ENCODE data around the gene PKDREJ. TPM values are rescaled to one million over a fixed set of nuclear protein-coding genes. Genes with fewer than 3 reads are reported as not detected.

PKDREJ gene
- total RNA-seq, 2 experiments from 2014 or later: not detected

- CTCF ChIA-PET: interaction anchor here (1.1 kb wide), 1 partner anchor 129 kb away, joined by 3 read pairs; no protein-coding TSS in a partner anchor
- POLR2A ChIA-PET: no interaction called here
These were observed 17.6 kb downstream of the PKDREJ start for GRCh38 chr22:46245511-46245910.

- CTCF ChIA-PET: interaction anchor here (1.1 kb wide), 1 partner anchor 128 kb away, joined by 3 read pairs; no protein-coding TSS in a partner anchor
These were observed 18.4 kb downstream of the PKDREJ start for GRCh38 chr22:46244771-46245170.

GRCh38 chr22:46242076-46242475, 21.1 kb downstream of the PKDREJ start:
- CTCF ChIA-PET: interaction anchor here (1.3 kb wide), 1 partner anchor 229 kb away, joined by 4 read pairs; no protein-coding TSS in a partner anchor
- POLR2A ChIA-PET: no interaction called here

More at GRCh38 chr22:46244771-46245170, 18.4 kb downstream of the PKDREJ start:
- POLR2A ChIA-PET: no interaction called here

- ChIA-PET CTCF (interaction anchor here (1.3 kb wide), 1 partner anchor 228 kb away, joined by 4 read pairs; no protein-coding TSS in a partner anchor), POLR2A (no interaction called here)
These were observed 21.6 kb downstream of the PKDREJ start for GRCh38 chr22:46241396-46242007.

DNA sequence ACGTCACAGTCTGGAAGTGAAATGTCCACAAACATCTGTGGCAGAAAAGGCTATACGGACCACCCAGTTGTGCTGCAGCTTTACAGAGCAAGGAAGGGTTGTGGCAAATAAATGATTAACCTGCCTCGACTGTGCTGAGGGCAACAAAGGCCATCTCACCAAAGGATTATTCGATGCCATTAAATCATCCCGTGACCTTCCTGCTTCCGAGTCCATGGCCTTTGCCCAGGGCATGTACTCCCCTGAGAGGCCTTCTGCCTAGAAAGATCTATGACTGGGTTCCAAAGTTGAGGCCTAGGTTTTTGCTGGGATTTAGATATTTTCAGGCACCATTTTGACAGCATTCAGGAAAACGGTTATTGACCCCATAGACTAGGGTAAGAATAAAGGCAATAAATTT, 22.2 kb downstream of the PKDREJ start:
- CTCF ChIA-PET: interaction anchor here (1.3 kb wide), 1 partner anchor 228 kb away, joined by 4 read pairs; no protein-coding TSS in a partner anchor
- POLR2A ChIA-PET: no interaction called here

GRCh38 chr22:46240506-46240905, 22.6 kb downstream of the PKDREJ start:
- ChIA-PET POLR2A (interaction anchor here (1.1 kb wide), 1 partner anchor 10 kb away, joined by 3 read pairs; the partner anchor contains the start of gene CDPF1), CTCF (no interaction called here)

- ChIA-PET POLR2A (interaction anchor here (1.1 kb wide), 1 partner anchor 10 kb away, joined by 3 read pairs; the partner anchor contains the start of gene CDPF1), CTCF (no interaction called here)
These were observed 23.1 kb downstream of the PKDREJ start for GRCh38 chr22:46240073-46240472.

DNA sequence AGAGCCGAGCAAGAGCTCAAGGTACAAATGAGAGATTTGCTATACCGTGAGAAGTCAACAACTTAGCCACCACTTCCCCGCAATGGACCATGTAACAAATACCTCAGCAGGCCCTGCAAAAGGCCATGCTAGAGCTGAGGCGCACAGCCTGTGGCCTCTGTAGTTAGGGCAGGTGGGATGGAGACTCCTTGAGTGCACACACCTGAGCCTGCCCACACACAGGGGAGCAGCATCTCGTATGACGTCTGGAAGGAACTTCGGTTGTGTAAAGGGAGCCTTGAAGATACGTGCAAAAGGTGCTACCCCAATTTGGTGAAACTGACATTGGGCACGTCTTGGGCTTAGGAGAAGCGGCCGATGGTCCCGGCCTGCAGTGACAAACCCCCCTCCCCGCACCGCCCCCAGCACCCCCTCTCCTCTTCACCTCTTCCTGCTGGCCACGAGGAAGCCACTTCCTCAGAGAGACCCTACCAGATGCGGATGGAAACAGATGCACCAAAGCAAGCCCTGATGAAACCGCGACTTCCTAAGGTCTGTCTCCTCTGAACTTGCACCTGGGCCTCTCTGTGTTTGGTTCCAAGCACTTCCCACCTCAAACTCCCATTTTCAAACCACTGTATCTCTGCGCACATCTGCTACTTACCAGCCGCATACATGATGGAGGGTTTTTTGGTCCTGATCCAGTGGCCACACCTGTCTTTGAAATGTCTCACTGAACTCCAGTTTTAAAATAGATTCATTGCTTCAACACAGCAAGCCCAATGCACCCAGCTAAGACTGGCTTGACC, 23.7 kb downstream of the PKDREJ start:
- ChIA-PET CTCF (no interaction called here), POLR2A (interaction anchor here (1.1 kb wide), 1 partner anchor 11 kb away, joined by 3 read pairs; the partner anchor contains the start of gene CDPF1)

DNA sequence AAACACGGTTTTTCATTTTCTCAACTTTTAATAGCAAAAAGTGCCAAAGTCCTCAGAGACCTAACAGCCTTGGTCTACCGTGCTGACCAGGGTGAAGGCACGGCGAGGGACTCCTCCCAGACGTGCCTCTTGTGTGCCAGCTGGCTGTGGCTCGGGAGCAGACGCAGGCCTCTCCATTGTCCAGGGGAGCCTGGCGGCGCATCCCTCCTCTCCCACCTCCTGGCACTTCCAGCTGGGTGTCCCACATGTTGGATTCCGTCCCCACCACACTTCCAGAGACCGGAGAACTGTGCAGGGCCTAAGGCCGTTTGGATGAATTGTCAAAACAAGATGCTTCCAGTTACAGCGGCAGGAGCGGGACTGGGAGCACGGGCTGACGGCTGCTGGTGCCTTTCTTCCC, 24.6 kb downstream of the PKDREJ start:
- CTCF ChIA-PET: no interaction called here
- POLR2A ChIA-PET: no interaction called here

DNA sequence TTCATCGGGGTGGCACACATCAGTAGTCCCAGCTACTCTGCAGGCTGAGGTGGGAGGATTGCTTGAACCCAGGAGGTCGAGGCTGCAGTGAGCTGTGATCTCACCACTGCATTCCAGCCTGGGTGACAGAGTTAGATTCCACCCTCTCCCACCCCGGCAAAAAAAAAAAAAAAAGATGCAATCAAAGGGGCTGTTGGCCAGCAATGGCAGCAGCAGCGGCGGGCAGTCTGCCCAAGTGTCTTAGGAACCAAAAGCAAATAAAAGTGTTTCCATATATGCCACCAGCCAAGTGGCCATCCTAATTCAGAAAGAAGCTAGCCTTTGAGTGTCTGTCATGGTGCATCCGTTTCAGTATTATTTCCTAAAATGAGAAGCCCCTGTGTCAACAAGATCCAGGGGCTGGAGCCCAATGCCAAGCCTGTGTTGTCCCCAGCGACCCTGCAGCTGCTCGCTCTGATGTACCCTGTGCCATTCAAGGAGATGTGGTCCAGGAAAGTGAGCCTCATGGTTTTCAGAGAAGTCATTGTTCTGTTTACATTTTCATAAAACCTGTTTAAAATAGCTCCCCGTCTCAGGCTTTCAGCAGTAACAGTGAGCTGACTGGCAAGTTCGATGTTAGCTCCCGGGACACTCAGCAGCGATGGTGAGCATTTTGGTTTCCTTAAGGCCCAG, 25.6 kb downstream of the PKDREJ start:
- ChIA-PET POLR2A (no interaction called here), CTCF (interaction anchor here (0.7 kb wide), 1 partner anchor 64 kb away, joined by 6 read pairs; no protein-coding TSS in a partner anchor)

DNA sequence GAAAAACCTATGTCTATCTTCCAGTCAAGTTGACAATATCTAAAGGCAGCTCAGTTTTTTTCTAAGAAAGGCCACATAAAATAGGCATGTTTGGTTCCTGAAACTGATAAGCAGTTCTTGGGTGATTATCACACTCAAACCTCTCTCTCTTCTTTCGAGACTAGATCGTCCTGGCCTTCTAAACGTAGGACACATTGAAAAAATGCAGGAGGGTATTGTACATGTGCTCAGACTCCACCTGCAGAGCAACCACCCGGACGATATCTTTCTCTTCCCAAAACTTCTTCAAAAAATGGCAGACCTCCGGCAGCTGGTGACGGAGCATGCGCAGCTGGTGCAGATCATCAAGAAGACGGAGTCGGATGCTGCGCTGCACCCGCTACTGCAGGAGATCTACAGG, 28.2 kb downstream of the PKDREJ start:
- ChIA-PET POLR2A (no interaction called here), CTCF (no interaction called here)

DNA sequence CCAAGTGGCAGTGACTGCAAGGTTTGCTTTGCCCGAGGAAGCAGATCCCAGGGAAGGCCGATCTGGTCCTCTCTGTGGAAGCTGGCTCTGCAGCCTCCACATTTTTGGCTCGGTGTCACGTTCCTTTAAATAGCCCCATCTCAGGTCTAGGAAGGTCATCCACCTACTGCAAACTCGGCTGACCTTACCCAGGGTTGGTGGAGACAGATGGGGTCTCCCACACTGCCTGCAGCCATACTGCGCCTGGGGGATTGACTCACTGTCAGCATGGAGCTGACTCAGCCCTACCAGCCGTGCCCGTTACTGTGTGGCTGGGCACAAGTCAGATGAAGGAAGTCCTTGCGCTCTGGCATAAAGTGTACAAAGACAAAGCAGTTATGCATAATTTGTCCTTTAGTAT, 29.9 kb downstream of the PKDREJ start:
- ChIA-PET CTCF (no interaction called here), POLR2A (no interaction called here)

DNA sequence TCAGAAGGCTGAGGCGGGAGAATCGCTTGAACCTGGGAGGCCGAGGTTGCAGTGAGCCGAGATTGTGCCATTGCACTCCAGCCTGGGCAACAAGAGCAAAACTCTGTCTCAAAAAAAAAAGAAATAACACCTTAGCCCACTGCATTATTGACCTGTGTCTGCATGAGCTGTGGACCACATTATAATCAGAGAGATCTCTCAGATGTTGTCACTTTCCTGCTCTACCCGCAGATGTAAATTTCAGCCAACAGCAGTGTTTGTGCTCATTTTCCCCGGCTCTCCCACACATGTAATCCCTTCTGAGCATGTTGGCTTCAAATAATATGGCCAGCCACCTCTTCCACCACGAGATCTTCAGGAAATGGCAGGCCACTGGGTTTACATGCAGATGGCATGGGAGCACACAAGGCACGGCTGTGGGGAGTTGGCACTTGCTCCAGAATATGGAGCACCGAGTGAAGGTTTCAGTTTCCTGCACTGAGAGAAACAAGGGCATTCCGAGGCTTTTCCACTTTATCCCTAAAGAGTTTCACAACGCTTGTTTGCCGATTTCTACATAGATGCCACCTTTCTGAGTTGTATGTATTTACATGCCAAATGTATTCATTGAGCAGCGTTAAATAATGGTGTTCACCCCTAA, 32.8 kb downstream of the PKDREJ start:
- ChIA-PET CTCF (no interaction called here), POLR2A (no interaction called here)

DNA sequence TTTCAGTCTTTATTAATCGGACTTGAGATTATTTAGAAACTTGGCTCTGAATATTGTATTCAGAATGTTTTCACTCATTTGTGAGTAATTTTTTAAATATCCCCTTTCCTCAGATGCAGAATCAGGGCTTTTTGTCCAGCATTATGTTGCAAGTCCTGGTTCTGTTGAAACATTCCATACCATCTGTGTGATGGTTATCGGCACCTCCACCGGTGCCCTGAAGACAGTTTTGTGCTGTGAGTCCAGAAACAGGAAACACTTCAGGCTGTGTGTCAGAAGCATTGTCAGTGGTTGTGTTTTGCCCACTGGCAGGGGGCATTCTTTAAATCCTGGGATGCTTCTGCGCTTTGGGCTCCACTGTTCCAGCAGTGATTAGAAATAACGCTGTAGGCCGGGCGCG, 33.4 kb downstream of the PKDREJ start:
- CTCF ChIA-PET: no interaction called here
- POLR2A ChIA-PET: no interaction called here

DNA sequence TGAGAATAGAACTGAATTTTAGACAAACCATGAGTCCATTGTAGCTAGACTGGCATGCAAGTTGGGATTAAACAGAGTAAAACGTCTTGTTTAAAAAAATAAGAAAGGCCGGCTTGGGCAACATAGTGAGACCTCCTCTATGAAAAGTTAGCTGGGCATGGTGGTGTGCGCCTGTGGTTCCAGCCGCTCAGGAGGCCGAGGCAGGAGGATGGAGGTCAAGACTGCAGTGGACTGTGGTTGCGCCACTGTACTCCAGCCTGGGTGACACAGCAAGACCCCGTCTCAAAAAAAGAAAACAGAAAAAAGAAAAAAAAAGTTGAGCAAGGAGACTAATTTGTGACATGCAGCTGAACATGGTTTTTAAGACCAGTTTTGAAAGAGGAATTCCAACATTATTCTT, 36.6 kb downstream of the PKDREJ start:
- ChIA-PET CTCF (interaction anchor here (1.3 kb wide), 1 partner anchor 21 kb away, joined by 3 read pairs; no protein-coding TSS in a partner anchor), POLR2A (no interaction called here)

- POLR2A ChIA-PET: no interaction called here
- CTCF ChIA-PET: no interaction called here
These were observed 37.5 kb downstream of the PKDREJ start for GRCh38 chr22:46225631-46226030.

GRCh38 chr22:46224898-46225290, 38.2 kb downstream of the PKDREJ start:
- ChIA-PET CTCF (interaction anchor here (1.3 kb wide), 1 partner anchor 12 kb away, joined by 3 read pairs; no protein-coding TSS in a partner anchor), POLR2A (no interaction called here)

DNA sequence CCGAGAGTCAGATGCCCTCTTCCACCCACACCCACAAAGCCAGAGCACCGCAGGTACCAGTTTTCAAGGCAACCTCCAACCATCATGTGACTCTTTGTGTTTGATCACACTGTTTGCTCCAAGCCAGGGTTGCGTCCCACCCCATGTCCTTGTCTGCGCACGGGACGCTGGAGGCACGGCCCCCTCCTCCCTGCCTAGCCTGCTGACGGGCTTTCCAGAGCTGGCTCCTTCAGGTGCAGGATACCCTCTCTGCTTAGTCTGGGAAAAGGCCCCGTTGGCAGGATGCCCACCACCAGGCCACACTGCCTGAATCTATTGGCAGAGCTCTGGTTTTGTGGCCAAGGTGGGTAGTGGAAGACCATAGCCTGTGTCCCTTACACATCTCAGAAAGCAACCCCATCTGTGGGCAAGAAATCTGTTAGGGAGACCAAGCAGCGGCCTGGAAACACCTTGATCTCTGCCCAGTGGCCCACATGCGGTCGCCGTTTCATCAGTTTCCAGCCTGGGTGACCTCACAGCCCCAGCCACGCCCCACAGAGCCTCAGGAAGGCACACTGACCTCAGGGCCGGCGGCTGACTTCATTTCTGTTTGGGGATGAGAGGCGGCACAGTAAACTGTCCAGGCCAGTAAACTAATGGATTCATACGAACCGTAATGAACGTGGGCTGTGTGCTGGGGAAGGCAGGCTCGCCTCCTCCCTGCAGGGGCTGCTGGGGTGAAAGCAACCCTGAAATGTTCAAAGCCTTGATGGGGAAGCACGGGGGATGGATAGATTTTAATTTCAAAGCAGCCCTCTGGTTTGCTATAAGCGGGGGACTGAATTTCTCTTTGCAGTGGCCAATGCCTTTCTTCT, 38.9 kb downstream of the PKDREJ start:
- ChIA-PET POLR2A (no interaction called here), CTCF (interaction anchor here (1.3 kb wide), 1 partner anchor 11 kb away, joined by 3 read pairs; no protein-coding TSS in a partner anchor)

DNA sequence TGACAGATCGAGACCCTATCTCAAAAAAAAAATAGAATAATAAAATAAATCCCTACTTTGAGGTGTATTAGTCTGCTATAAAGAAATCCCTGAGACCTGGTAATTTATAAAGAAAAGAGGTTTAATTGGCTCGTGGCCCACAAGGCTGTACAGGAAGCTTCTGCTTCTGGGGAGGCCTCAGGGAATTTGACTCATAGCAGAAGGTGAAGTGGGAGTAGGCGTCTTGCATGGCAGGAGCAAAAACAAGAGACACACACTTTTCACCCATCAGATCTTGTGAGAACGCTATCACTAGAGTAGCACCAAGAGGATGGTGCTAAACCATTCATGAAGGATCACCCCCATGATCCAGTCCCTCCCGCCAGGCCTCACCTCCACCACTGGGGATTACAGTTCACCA, 42.2 kb downstream of the PKDREJ start:
- CTCF ChIA-PET: interaction anchor here (0.7 kb wide), 1 partner anchor 87 kb away, joined by 3 read pairs; no protein-coding TSS in a partner anchor
- POLR2A ChIA-PET: no interaction called here

Measured in activated CD8-positive, alpha-beta memory T cell treated with anti-CD3 and anti-CD28 coated beads for 36 hours (primary cell).